HL-60/S4 treated with phorbol 12-myristate 13-acetate at 8.2 ng/mL for 4 days and 3 days (cell line): Measurements from ENCODE around the gene TRDMT1.

Source experiments
- in situ Hi-C: fragments of 300-500 bp; cut with MboI; formaldehyde crosslinking; loops from 2 replicates; pipeline ENCODE4 v1.15.0; 2022; ENCODE audit warnings: low sequenced_read_pairs

The TRDMT1 gene

GRCh38 chr10:17213646-17214349 lies 12.3 kb upstream of the TRDMT1 start:
- in situ Hi-C loops = no loop called here

GRCh38 chr10:17212802-17213221 lies 11.3 kb upstream of the TRDMT1 start:
- in situ Hi-C loops = no loop called here

GRCh38 chr10:17210361-17210760 lies 8.9 kb upstream of the TRDMT1 start:
- in situ Hi-C loops = no loop called here

- in situ Hi-C loops = no loop called here
These were observed 8.4 kb upstream of the TRDMT1 start for GRCh38 chr10:17209881-17210280.

- in situ Hi-C loops = no loop called here
These were observed 7.8 kb upstream of the TRDMT1 start for GRCh38 chr10:17209302-17209701.

GRCh38 chr10:17208476-17208875 lies 7.0 kb upstream of the TRDMT1 start:
- in situ Hi-C loops = no loop called here

GRCh38 chr10:17206210-17206709 lies 4.8 kb upstream of the TRDMT1 start:
- in situ Hi-C loops = no loop called here

GRCh38 chr10:17203416-17203815 lies 1.9 kb upstream of the TRDMT1 start:
- in situ Hi-C loops = no loop called here

- in situ Hi-C loops = no loop called here
These were observed 1.5 kb upstream of the TRDMT1 start for GRCh38 chr10:17202999-17203398.

- in situ Hi-C loops = no loop called here
These were observed 1.0 kb upstream of the TRDMT1 start for GRCh38 chr10:17202506-17202905.

GRCh38 chr10:17201794-17202116 lies 283 bp upstream of the TRDMT1 start:
- in situ Hi-C loops = no loop called here

- in situ Hi-C loops = no loop called here
These were observed 1.2 kb downstream of the TRDMT1 start for GRCh38 chr10:17200001-17200911.

GRCh38 chr10:17199351-17199804 lies 2.1 kb downstream of the TRDMT1 start:
- in situ Hi-C loops = no loop called here

- in situ Hi-C loops = no loop called here
These were observed 4.9 kb downstream of the TRDMT1 start for GRCh38 chr10:17196573-17196972.

- in situ Hi-C loops = no loop called here
These were observed 5.4 kb downstream of the TRDMT1 start for GRCh38 chr10:17196045-17196444.

GRCh38 chr10:17195083-17195482 lies 6.4 kb downstream of the TRDMT1 start:
- in situ Hi-C loops = no loop called here

GRCh38 chr10:17190602-17191001 lies 10.9 kb downstream of the TRDMT1 start:
- in situ Hi-C loops = no loop called here

- in situ Hi-C loops = no loop called here
These were observed 12.8 kb downstream of the TRDMT1 start for GRCh38 chr10:17188644-17189172.

GRCh38 chr10:17185873-17186272 lies 15.6 kb downstream of the TRDMT1 start:
- in situ Hi-C loops = no loop called here

GRCh38 chr10:17183110-17183509 lies 18.4 kb downstream of the TRDMT1 start:
- in situ Hi-C loops = no loop called here

GRCh38 chr10:17181751-17182150 lies 19.7 kb downstream of the TRDMT1 start:
- in situ Hi-C loops = no loop called here

- in situ Hi-C loops = no loop called here
These were observed 20.4 kb downstream of the TRDMT1 start for GRCh38 chr10:17181110-17181509.
